GM18951 (cell line): Measurements from ENCODE around the gene CENPU.
"Not testable (repeated sequence)": the region's sequence is repeated elsewhere in the genome, so short reads cannot be mapped to it uniquely, and the experiment has no call there.

Experiments used
- POLR2A ChIP-seq: IDR thresholded peaks from 4 replicates; pipeline ENCODE4 v1.6.1; 2011; ENCODE audit warnings: mild to moderate bottlenecking; ENCODE audit not compliant: insufficient read length, insufficient read depth; ENCODE audit errors: extremely low read depth
- in situ Hi-C: fragments of 300-500 bp; cut with MboI; formaldehyde crosslinking; loops from one replicate; pipeline ENCODE4 v1.12.0; 2022; ENCODE audit warnings: low sequenced_read_pairs, mixed read lengths, inconsistent platforms; ENCODE audit not compliant: unreplicated experiment

CENPU gene

GRCh38 chr4:184657144-184657543 is 76.8 kb downstream of the CENPU start:
- in situ Hi-C loops: no loop called here
- no peak for TF ChIP-seq POLR2A

- no peak for TF ChIP-seq POLR2A
- in situ Hi-C loops: no loop called here
These were observed 77.7 kb downstream of the CENPU start for GRCh38 chr4:184655889-184656869.

- in situ Hi-C loops: no loop called here
- no peak for TF ChIP-seq POLR2A
These were observed 80.2 kb downstream of the CENPU start for GRCh38 chr4:184653650-184654049.

- in situ Hi-C loops: not testable (repeated sequence)
These were observed 81.2 kb downstream of the CENPU start for GRCh38 chr4:184652681-184653080.

- no peak for TF ChIP-seq POLR2A
- in situ Hi-C loops: no loop called here
These were observed 82.0 kb downstream of the CENPU start for GRCh38 chr4:184651899-184652298.

GRCh38 chr4:184649971-184650855 is 83.7 kb downstream of the CENPU start:
- in situ Hi-C loops: no loop called here
- TF ChIP-seq POLR2A: no peak

GRCh38 chr4:184649026-184649970 is 84.6 kb downstream of the CENPU start, which contains the start of the genes CASP3 and PRIMPOL:
Gene CASP3, minus strand, starts transcription at chr4:184649447. Its CDS starts 10,994 bp downstream, at chr4:184638453.
Gene PRIMPOL, plus strand, starts transcription at chr4:184649738. Its CDS starts 7,403 bp downstream, at chr4:184657141.
- TF ChIP-seq POLR2A: peak; percentile 95
- in situ Hi-C loops: no loop called here

- in situ Hi-C loops: no loop called here
- TF ChIP-seq POLR2A: peak; percentile 10
These were observed 85.4 kb downstream of the CENPU start for GRCh38 chr4:184648313-184649025.

- in situ Hi-C loops: no loop called here
- TF ChIP-seq POLR2A: no peak
These were observed 85.9 kb downstream of the CENPU start for GRCh38 chr4:184648054-184648312.

GRCh38 chr4:184647266-184648053 is 86.4 kb downstream of the CENPU start:
- in situ Hi-C loops: no loop called here

GRCh38 chr4:184645904-184646610 is 87.8 kb downstream of the CENPU start:
- TF ChIP-seq POLR2A: no peak
- in situ Hi-C loops: no loop called here

More at GRCh38 chr4:184647266-184648053, 86.4 kb downstream of the CENPU start:
- no peak for TF ChIP-seq POLR2A
